ENCODE results near the gene PHLPP1.

PHLPP1 gene

DNA sequence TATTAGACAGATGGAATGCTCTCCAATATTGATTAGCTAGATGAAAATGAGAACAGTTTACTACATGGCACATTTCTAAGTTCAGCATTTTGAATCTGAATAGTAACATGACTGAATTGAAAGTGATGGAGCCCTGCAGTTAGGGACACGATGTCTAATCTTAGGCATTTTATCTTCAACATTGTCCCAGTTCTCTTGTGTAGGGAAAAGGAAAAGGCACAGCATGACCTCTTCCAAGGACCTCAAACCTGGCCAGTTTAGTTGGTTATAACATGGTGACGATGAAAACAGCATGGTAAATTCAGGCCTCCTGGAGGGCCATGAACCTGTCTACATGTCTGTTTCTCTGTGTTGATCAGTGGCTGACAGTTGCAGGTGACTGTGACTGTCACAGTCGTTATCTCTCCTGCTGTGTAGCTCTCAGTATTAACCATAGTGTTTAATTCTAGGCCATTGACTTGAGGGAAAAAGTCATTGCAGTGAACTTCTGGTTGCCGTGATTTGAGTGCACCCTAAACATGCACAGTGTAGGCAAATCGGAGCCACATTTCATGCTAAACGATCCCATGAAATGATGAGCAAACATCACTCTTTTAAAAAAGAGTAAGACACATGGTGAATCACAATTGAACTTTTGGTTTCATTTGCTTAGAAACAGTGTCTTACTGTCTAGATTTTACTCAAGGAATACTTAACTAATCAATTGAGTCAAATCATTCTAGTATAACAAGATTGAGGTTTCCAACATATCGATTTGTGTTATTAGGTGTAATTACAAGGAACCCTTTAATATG lies 129.7 kb downstream of the PHLPP1 start:
- in situ Hi-C loops (cut with HindIII; ENCODE audit: low sequenced_read_pairs) = no loop called here
- TF ChIP-seq, protein P1, sequence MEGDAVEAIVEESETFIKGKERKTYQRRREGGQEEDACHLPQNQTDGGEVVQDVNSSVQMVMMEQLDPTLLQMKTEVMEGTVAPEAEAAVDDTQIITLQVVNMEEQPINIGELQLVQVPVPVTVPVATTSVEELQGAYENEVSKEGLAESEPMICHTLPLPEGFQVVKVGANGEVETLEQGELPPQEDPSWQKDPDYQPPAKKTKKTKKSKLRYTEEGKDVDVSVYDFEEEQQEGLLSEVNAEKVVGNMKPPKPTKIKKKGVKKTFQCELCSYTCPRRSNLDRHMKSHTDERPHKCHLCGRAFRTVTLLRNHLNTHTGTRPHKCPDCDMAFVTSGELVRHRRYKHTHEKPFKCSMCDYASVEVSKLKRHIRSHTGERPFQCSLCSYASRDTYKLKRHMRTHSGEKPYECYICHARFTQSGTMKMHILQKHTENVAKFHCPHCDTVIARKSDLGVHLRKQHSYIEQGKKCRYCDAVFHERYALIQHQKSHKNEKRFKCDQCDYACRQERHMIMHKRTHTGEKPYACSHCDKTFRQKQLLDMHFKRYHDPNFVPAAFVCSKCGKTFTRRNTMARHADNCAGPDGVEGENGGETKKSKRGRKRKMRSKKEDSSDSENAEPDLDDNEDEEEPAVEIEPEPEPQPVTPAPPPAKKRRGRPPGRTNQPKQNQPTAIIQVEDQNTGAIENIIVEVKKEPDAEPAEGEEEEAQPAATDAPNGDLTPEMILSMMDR (IDR thresholded peaks at IDR 0.05; ENCODE audit: low read depth, low read length, missing control alignments) = no peak
- H3K4me3 ChIP-seq (ENCODE audit: low read depth, low read length) = no peak overlapping the region
- no peak for DNase-seq (ENCODE audit: low read depth)

DNA sequence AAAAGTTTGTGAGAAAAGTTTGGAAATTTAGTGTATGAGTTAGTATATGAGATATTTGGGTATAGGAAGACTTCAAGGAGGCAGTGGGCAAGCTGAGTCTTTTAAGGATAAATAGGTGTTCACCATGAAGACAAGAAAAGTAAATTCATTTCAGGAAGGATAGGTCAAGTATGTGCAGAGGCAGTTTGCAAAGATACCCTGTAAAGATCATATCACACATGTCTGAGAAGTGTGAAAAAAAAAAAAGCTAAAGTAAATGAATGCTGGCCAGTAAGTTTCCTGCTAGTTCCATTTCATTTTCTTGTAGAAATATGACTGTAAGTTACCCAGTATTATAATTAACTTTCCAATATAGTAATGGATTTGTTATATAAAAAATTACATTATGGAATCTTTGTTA lies 131.0 kb downstream of the PHLPP1 start:
- TF ChIP-seq, protein P1 (IDR thresholded peaks at IDR 0.05; ENCODE audit: low read depth, low read length, missing control alignments) = no peak
- in situ Hi-C loops (cut with HindIII; ENCODE audit: low sequenced_read_pairs) = no loop called here
- no peak for DNase-seq (ENCODE audit: low read depth)

DNA sequence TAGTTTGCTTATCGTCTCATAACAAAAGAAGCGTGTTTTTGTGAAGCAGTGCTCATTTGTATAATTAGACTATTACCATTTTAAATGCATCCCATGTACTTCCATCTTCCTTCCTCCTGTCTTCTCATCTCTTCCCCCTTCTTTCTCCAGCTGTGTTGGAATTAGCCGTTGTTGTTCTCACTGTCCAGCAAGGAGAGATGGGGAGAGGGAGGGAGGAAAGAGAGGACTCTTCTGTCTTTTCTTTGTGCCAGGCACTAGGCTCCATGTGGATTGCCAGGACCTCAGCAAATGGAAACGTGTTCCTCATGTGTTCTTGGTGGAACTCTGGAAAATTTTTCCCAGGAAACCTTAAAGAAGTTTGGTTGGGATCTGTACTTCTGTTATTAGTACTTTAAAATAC lies 131.7 kb downstream of the PHLPP1 start:
- in situ Hi-C loops (cut with HindIII; ENCODE audit: low sequenced_read_pairs) = no loop called here
- DNase-seq (ENCODE audit: low read depth) = no peak
- TF ChIP-seq, protein P1 (IDR thresholded peaks at IDR 0.05; ENCODE audit: low read depth, low read length, missing control alignments) = no peak
- no peak overlapping the region for H3K4me3 ChIP-seq (ENCODE audit: low read depth, low read length)

More for the DNA sequence above, 131.0 kb downstream of the PHLPP1 start:
- H3K4me3 ChIP-seq (ENCODE audit: low read depth, low read length) = no peak overlapping the region

DNA sequence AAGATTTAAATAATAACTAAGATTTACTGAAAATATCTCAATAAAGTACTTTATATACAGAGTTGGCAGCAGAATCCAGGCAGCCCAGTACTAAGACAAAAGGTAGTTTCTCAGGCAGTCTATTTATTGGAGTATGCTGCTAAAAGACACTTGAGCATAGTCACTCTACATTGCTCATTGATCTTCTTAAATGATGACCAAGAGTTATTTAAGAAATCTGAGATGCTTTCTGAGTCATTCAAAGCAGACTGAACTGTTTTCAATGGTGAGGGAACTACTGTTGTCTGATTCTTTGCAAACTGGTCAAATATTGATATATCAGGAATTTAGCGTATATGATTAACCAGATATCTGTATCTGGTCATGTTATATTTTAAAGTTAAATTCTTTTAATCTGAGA lies 133.6 kb downstream of the PHLPP1 start:
- DNase-seq (ENCODE audit: low read depth) = no peak
- TF ChIP-seq, protein P1 (IDR thresholded peaks at IDR 0.05; ENCODE audit: low read depth, low read length, missing control alignments) = no peak
- in situ Hi-C loops (cut with HindIII; ENCODE audit: low sequenced_read_pairs) = no loop called here
- H3K4me3 ChIP-seq (ENCODE audit: low read depth, low read length) = no peak overlapping the region

DNA sequence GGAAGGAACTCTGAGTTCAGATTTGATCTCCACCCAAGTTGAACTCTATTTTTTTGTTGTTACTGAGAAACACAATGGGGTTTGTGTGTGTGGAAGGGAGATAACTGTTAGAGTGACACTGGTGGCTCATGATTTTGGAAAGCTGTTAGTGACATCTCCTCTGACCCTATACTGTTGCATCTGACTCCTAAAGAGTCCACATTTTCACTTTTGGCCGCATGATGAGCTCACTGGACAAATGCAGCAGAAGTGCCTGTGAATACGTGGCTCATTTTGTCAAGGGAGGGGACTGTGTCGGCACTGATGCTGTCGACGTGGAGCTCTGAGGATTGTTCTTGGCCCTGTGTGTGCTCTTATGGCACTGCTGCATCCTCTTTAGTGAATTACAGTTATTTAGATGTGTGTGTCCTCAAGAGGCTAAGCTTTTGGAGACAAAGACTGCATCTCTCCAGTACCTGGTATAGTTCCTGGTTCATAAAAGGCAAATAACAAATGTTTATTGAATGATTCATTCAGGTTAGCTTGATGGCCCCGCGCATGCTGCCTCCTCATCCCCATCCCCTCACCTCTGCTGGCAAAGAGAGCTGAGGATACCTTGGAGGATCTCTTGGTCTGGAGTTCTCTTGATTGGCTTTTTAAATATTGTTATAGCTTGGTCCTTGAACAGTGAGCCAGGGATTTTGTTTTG lies 135.4 kb downstream of the PHLPP1 start:
- no peak overlapping the region for H3K4me3 ChIP-seq (ENCODE audit: low read depth, low read length)
- in situ Hi-C loops (cut with HindIII; ENCODE audit: low sequenced_read_pairs) = no loop called here
- TF ChIP-seq, protein P1 (IDR thresholded peaks at IDR 0.05; ENCODE audit: low read depth, low read length, missing control alignments) = no peak
- DNase-seq (ENCODE audit: low read depth) = no peak

DNA sequence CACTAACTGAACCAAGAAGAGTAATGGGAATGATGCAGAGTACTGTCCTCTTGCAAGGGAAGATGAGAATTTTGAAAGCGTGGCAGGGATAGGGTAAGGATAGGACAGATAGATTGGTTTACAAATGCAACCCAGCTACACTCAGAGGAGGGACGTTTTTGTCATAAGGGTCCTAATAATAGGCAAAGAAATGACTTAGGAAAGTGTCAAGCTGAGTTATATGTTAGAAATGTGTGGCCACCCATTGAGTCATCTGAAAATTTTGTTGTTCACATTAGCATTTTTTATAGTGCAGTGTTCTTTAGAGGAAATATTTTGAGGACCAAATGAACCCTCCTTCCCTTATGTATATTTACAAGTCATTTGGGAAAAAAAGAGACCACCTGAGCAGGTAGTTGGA lies 137.5 kb downstream of the PHLPP1 start:
- DNase-seq (ENCODE audit: low read depth) = no peak
- in situ Hi-C loops (cut with HindIII; ENCODE audit: low sequenced_read_pairs) = no loop called here
- H3K4me3 ChIP-seq (ENCODE audit: low read depth, low read length) = no peak overlapping the region
- TF ChIP-seq, protein P1 (IDR thresholded peaks at IDR 0.05; ENCODE audit: low read depth, low read length, missing control alignments) = no peak

All from astrocyte of the cerebellum (primary cell).